HG02973 (cell line): ENCODE results near the gene ZNF382.
A peak's percentile ranks its signal among the peaks of the same experiment; 100 is the strongest.
"Not testable (repeated sequence)": the region's sequence is repeated elsewhere in the genome, so short reads cannot be mapped to it uniquely, and the experiment has no call there.

Experiments used
- ATAC-seq: cut with Tn5 transposase; IDR thresholded peaks from one replicate; pipeline ENCODE4 v1.9.1; 2021; ENCODE audit warnings: moderate library complexity; ENCODE audit not compliant: unreplicated experiment

Gene ZNF382

DNA sequence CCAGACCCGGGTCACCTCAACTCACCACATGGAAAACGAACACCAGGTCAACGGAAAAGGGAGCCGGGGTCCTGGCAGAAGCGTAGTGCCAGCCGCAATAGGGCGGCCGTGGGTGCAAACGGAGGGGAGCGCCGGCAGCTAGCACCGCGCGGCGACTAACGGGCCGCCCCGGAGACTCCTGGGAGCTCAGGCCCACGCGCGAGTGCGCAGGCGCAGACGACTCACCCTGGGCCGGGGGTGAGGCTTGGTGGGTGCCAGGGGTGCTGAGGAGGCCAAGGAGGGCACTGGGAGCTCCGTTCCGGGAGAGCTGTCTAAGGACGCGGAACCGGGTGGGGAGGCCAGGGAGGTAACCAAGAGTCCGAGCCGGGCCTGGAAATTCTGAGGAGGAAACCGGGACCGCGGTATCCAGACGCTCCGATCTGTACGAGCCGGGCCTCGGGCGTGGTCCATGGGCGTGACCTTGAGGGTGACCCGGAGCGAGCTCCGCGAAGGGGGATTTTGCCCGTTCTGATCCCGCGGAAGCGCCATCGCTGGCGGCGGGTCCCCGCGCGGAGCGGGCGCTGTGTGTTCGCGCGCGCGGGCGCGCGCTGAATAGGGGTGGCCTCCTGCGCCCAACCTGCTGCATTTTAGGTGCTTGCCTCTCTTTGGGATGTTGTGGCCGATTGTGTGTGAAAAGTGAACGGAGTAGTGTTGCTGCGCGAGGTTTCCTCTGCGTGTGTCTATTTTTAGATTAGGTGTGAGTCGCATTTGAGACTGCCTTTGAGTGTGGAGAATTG is at the start of gene ZNF382:
TSS of gene ZNF382 (plus strand) at position 213 of the 776 bp plus-strand sequence. CDS start 4,602 bp downstream, outside the sequence.
- peak; percentile 42 for ATAC-seq

DNA sequence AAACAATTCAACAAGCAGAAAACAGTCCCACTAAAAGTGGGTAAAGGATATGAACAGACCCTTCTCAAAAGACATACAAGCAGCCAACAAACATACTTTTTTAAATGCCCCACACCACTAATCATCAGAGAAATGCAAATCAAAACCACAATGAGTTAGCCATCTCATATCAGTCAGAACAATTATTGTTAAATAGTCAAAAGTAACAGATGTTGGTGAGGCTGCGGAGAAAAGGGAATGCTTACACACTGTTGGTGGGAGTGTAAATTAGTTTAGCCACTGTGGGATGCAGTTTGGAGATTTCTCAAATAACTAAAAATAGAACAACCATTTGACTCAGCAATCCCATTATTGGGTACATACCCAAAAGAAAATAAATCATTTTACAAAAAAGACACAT is 40.7 kb upstream of the ZNF382 start:
- no peak for ATAC-seq

DNA sequence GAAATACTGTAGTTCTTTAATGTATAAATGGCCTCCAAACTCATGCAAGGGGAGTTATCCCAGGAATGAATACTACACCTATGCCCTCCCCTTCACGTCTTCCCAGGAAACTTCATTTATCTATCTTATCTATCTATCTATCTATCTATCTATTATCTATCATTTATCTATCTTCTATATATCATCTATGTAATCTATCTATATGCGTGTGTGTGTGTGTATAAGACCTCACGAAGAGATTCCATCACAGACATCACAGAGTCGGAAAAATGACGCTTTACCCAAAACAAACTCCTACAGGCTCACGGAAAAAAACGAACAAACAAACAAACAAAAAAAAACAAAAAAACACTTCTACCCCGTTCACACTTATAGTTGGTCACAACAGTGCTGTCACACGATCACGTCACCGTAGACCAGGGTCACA is 32.5 kb upstream of the ZNF382 start:
- no peak for ATAC-seq

DNA sequence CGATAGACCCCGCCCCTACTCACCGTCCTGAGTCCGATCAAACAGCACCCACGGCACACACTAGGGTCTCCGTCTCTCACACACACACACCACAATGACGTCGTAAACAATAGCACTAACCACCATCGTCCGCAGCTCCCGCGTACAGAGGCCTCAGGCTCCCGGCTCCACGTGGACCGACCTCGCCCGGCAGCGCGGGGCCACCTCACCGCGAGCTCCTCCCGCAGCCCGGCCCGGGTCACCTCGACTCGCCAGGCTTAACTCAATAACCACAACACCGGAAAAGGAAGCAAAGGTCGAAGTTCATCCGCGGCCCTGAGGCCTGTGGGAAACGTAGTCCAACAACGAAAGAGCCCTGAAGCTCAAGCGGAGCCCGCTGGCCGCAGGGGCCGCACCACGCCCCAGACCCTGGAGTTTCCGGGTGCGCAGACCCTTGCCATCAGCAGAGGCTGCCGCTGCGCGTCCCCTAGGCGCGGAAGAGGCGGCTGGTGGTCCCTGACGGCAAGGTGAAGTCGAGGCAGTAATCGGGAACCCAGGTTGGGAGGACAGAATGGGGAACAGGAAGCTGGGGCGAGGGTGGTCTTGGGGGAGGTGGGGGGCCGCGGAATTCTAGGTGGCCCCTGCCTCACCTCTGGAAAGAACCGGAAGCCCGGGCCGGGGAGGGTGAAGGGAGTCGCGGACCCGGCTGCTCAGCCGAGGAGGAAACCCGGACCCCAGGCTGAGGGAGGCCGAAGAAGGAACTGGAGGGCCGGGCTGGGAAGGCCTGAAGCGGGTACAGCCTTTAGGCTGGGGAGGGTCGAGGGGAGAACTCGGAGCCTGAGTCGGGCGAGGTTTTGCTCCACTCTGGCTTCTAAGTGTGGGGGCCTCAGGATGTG is 31.9 kb upstream of the ZNF382 start, which contains the start of gene ZNF529:
TSS of gene ZNF529 (minus strand) at position 273 of the 875 bp plus-strand sequence. CDS start 946 bp downstream, outside the sequence.
- peak; percentile 80 for ATAC-seq

DNA sequence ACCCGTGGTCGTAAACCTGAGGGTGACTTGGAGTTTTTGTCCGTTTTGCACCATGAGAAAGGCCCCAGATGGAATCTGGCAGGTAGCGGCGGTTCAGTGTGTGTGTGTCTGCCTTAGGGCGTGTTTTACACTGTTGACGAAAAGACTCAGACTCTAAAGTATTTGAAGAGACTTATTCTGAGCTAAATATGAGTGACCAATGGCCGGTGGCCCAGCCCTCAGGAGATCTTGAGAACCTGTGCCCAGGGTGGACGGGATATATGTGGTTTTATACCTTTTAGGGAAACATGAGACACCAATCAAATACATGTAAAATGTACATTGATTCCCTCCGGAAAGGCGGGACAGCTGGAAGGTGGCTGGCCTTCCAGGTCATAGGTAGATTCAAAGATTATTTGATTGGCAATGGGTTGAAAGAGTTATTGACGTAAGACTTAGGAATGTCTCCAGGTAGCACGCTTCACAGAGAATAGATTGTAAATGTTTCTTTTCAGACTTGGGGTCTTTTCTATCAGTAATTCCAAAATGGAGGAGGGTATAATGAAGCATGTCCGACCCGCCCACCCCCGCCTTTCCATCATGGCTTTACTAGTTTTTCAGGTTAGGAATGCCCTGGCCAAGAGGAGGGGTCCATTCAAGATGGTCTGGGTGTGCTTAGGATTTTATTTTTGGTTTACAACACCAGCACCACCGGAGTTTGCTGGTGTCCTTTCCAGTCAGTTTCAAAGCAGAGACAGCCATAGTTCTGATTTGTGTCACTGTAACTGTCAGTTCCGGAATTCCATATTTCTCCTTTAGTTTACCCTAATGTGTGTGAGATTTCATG is 31.0 kb upstream of the ZNF382 start:
- ATAC-seq: no peak

DNA sequence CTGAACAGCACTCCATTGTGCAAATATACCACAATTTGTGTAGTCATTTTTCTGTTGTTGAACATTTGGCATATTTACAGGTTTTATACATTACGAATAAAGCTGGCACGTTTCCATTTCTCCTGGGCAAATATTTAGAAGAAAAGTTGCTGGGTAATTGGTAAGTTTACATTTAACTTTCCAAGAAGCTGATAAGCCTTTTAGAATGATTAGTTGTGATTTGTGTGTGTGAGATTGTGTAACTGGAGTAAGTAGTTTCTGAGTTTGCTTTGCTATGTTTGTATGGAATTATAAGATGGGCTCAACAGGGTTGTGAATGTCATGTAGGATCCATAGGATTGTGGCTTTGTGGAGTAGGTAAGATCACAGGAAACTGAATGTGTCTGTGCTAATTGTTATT is 30.4 kb upstream of the ZNF382 start:
- ATAC-seq: no peak

DNA sequence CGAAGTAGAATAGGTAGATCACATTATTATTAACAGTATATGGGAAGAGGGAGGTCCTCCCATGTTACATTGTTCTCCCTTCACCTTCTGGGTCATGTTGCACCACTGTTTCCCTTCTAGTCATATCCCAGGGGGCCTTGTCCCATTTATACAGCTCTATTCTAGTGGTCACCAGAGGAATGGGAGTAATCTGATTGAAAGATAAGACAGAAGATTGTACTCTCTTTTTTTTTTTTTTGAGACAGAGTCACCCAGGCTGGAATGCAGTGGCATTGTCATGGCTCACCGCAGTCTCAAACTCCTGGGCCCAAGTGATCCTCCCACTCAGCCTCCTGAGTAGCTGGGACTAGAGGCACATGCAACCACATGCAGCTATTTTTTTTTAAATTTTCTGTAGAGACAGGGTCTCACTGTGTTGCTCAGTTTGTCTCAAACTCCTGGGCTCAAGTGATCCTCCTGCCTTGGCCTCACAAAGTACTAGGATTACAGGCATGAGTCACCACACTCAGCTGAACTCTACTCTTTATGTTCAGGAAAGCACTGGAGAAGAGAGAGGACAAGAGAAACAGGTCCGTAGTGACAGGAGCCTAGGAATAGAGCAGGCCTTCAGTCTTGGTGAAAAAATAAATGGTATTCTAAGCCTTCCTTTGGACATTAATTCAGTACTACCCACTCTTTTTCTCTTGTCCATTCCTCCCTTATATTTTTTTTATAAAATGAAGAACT is 27.7 kb upstream of the ZNF382 start:
- no peak for ATAC-seq

DNA sequence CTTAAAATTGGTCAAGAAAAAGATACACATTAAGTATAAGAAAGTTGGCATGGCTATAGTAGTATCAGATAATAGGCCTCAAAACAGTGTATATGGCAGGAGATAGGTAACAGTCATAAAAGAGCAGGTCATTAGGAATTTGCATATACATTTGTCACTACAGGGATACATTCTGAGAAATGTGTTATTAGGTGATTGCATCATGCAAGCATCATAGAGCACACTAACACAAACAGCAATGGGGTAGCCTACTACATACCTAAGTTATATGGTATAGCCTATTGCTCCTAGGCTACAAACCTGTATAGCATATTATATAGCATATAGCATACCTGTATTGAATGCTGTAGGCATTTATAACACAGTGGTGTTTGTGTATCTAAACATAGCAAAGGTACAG is 25.9 kb upstream of the ZNF382 start:
- ATAC-seq: no peak

DNA sequence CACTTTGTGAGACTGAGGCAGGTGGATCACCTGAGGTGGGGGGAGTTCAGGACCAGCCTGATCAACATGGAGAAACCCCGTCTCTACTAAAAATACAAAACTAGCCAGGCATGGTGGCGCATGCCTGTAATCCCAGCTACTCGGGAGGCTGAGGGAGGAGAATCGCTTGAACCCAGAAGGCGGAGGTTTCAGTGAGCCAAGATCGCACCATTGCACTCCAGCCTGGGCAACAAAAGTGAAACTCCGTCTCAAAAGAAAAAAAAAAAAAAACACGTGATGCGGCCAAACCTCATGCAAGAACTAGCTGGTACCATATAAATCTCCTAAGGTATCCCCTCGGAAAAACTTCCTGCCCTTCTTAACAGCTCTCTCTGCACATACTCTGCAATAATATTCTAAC is 2.4 kb upstream of the ZNF382 start:
- not testable (repeated sequence) for ATAC-seq

DNA sequence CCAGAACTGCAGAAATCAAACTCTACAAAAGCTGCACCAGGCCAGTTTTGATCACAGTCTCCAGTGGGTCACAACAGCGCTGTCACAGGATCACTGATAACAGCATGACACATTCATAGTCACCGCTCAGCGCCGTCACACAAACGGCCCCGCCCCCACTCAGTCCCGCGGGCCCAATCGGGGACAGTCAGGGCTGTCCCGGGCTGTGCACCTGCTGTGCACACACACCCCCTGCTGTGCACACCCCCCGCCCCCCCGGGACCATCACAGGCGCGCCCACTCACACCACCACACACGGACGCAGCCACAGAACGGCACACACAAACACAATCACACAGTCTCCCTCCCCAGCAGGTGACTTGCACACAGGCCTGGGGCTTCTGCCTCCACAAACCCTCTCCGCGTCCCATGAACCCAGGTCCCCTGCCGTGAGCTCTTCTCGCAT is 435 bp upstream of the ZNF382 start:
- ATAC-seq: peak; percentile 79

DNA sequence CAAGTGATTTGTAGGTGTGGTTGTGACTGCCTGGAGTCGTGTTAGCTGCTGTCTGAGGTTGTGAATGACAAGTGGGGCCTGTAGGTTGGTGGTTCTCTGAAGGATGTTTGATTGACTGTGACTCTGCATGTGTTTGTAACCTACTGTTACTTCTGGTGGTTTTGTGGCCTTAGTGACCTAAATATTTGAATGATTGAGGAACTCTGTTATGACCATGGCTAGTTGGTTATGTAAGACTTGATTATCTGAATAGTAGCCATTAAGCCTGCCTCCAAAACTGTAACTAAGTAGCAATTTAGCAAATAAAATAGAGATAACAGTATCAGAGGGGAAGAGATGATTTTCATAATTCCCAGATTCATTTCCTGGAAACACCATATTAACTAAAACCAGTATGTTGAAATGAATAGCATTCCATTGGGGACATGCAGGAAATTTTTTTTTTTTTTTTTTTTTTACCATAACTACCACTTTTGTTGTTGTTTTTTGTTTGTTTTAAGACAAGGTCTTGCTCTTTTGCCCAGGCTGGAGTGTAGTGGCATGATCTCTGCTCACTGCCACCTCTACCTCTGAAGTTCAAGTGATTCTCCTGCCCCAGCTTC is 865 bp downstream of the ZNF382 start:
- peak; percentile 3 for ATAC-seq

DNA sequence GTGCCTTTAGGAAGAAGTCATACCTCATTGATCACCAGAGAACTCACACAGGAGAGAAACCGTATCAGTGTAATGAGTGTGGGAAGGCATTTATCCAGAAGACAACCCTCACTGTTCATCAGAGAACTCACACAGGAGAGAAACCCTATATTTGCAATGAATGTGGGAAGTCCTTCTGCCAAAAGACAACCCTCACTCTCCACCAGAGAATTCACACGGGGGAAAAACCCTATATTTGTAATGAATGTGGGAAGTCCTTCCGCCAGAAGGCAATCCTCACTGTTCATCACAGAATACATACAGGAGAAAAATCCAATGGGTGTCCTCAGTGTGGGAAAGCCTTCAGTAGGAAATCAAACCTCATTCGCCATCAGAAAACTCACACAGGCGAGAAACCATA is 21.9 kb downstream of the ZNF382 start:
- no peak for ATAC-seq

DNA sequence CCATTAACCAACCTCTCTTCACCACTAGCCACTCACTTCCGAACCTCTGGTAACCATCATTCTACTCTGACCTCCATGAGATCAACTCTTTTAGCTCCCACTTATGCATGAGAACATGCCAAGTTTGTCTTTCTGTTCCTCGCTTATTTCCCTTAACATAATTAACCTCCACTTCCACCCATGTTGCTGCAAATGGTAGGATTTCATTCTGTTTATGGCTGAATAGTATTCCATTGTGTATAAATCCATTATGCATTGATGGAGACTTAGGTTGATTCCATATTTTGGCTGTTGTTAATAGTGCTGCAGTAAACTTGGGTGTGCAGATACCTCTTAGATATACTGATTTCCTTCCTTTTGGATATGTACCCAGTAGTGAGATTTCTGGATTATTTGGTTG is 30.2 kb downstream of the ZNF382 start:
- ATAC-seq: no peak

DNA sequence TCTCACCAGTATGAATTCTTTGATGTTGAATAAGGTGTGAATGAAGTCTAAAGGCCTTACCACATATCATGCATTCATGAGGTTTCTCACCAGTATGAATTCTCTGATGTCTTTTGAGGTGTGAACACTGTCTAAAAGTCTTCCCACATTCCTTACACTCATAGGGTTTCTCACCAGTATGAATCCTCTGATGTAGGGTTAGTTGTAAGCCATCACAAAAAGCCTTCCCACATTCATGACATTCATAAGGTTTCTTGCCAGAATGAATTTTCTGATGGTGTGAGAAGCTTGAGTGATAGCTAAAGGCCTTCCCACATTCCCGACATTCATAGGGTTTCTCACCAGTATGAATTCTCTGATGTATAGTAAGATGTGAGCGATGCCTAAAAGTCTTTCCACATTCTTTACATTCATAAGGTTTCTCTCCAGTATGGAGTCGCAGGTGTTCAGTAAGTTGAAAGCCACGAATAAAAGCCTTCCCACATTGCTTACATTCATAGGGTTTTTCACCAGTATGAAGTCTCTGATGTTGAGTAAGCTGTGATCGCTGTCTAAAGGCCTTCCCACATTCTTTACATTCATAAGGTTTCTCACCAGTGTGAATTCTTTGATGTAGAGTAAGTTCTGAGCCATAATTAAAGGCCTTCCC is 33.9 kb downstream of the ZNF382 start:
- ATAC-seq: no peak

DNA sequence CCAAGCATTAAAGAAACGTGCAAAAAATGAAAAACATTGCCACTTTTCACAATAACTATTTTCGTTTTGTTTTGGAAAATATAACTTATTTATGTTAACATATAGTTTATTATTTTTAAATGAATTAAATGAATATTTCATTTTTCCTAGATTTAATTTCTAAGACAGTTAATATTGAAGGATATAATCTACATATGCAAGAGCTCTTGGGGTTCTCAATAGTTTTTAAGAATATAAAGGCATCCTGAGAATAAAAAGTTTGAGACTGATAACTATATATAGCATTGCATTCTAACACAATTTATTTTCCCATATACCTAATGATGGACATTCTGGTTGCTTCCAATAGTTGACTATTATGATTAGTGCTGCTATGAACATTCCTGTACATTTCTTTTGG is 41.6 kb downstream of the ZNF382 start:
- ATAC-seq: no peak

DNA sequence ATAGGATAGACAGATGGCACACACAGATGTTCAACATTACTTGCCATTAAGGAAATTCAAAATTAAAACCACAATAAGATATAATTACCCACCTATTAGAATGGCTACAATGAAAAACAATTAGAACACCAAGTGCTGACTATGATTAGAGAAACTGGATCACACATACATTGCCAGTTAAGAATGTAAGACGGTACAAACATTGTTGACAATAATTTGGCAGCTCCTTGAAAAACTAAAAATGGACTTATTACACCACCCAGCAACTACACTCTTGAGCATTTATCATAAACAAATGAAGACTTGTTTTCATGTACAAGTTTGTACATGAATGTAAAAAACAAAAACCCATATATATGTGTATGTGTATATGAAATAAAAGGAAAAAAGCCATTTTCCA is 47.8 kb downstream of the ZNF382 start:
- ATAC-seq: no peak

DNA sequence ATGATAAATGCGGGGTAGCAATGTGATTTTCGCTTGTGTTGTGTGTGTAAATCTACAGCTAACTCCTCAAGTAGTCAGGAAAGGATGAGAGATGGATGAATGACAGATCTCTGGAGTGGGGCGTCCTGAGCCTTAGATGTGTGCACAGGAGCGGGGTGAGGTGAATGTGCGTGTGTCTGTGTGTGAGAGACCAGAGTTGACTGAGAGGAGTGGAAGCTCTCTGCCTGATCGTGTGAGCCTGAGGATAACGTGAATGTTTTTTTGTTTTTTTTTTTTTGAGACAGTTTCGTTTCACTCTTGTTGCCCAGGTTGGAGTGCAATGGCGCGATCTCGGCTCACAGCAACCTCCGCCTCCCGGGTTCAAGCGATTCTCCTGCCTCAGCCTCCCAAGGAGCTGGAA is 60.7 kb downstream of the ZNF382 start:
- no peak for ATAC-seq

DNA sequence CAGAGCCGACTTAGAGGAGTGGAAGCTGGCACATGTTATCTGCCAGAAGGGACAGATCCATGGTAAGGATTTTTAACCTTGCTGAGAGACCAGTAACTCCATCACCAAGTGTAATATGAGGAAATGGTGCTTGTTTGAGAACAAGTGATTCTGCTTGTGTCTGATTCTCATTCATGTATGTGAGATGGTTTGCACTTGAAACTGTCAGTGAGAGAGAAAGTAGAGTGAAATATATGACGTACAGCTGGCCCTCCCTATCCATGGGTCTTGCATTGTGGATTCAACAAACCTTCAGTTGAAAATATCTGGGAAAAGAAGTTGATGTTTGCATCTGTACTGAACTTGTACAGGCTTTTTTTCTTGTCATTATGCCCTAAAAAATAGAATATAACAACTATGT is 63.5 kb downstream of the ZNF382 start:
- ATAC-seq: no peak

DNA sequence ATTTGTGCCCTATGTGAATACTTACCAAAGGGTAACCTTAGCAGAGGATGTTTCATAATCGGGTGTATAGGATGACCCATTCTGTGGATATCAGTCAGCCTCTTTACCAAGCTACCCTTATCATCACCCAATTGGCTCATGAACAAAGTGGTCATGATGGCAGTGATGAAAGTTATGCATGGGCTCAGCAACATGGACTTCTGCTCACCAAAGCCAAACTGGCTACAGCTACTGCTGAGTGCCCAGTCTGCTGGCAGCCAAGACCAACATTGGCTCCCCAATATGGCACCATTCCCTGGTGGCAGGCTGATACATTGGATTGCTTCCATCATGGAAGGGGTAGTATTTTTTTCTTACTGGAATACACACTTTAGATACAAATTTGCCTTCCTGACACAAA is 67.3 kb downstream of the ZNF382 start:
- no peak for ATAC-seq
